K562 (cell line): ENCODE data around the gene CR2.

ENCODE experiments used
- CXXC5 ChIP-seq: fragments of 250-450 bp; sonication (Bioruptor Pico); IDR thresholded peaks from 2 replicates; pipeline ENCODE4 v1.8.0; 2022; ENCODE audit warnings: inconsistent platforms, mild to moderate bottlenecking, moderate library complexity
- EZH2 ChIP-seq: IDR thresholded peaks from 2 replicates; pipeline ENCODE4 v1.6.1; 2012; ENCODE audit warnings: low read depth, mild to moderate bottlenecking, inconsistent platforms, low read length, borderline replicate concordance
- NCOA4 ChIP-seq: fragments of 450-650 bp; IDR thresholded peaks from 2 replicates; pipeline ENCODE4 v1.6.1; 2018; ENCODE audit warnings: mild to moderate bottlenecking; ENCODE audit not compliant: partially characterized antibody
- NR2C2 ChIP-seq, 2 experiments: fragments of 200-800 bp in 1 of 2; sonication (Bioruptor generic) in 1 of 2; sonication (generic) in 1 of 2; formaldehyde crosslinking in 1 of 2; IDR thresholded peaks; 2 replicates each; pipeline versions ENCODE4 v1.6.1 to v1.8.0; 2016 to 2022; ENCODE audit warnings: mild to moderate bottlenecking in 1 of 2, missing compliant biosample characterization in 1 of 2, missing genetic modification characterization in 1 of 2, missing genetic modification reagents in 1 of 2
- POLR2A ChIP-seq: fragments of 450-650 bp; conservative IDR thresholded peaks from 2 replicates; pipeline ENCODE4 v1.6.1; 2016
- TCF3 ChIP-seq: sonication (generic); formaldehyde crosslinking; IDR thresholded peaks from 2 replicates; pipeline ENCODE4 v1.4.0; 2020; ENCODE audit warnings: mild to moderate bottlenecking, missing genetic modification reagents
- TRIM24 ChIP-seq, 2 experiments: fragments of 450-650 bp; IDR thresholded peaks; 2 replicates each; pipeline ENCODE4 v1.6.1; 2016
- ZNF644 ChIP-seq: fragments of 200-800 bp; sonication (Bioruptor generic); IDR thresholded peaks from 2 replicates; pipeline ENCODE4 v1.6.1; 2016; ENCODE audit warnings: low read depth, missing genetic modification characterization, missing compliant biosample characterization
- TF ChIP-seq, protein P1 (sequence below): fragments of 450-650 bp; formaldehyde crosslinking; IDR thresholded peaks from 2 replicates; pipeline ENCODE4 v1.4.0; 2020; ENCODE audit warnings: mild to moderate bottlenecking, moderate library complexity
- TF ChIP-seq, protein P2 (sequence below), 3 experiments: IDR thresholded peaks in 2 of 3; conservative IDR thresholded peaks in 1 of 3; 2 replicates each; pipeline ENCODE4 v1.5.1; 2011 to 2012; ENCODE audit warnings: low read length in 3 of 3, mild to moderate bottlenecking in 3 of 3, control low read depth in 2 of 3, improper control_type of control experiment in 1 of 3, inconsistent platforms in 1 of 3, low read depth in 1 of 3, mixed read lengths in 1 of 3, moderate library complexity in 1 of 3; ENCODE audit not compliant: insufficient read depth in 2 of 3

DNA sequence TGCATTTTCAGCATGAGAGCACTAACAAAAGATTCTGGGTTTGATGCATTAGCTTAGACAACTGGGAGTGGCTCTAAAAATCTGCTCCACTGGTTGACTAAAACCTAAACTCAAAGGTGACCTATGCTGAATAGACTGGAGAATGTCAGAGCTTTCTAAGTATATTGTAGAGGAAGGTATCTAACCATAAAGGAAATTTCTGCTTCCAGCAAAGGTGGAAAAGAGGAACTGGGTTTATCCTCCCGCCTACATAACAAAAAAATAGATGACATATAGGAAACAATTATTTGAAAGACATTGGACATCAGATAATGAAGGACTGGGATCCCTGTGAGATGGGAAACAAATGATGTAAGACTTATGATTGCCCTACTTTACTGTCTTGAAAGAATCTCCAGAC is 35.8 kb upstream of the CR2 start:
- TF ChIP-seq ZNF644 (tag) (no peak), EZH2 (no peak), NR2C2 (CRISPR knock-in tag; IDR thresholded peaks at IDR 0.05) (no peak), NR2C2 (tag; IDR thresholded peaks at IDR 0.05) (no peak), CXXC5 (no peak), NCOA4 (no peak), TCF3 (no peak), POLR2A (no peak), TRIM24 (IDR thresholded peaks at IDR 0.05) (no peak)
- TF ChIP-seq, protein P1, sequence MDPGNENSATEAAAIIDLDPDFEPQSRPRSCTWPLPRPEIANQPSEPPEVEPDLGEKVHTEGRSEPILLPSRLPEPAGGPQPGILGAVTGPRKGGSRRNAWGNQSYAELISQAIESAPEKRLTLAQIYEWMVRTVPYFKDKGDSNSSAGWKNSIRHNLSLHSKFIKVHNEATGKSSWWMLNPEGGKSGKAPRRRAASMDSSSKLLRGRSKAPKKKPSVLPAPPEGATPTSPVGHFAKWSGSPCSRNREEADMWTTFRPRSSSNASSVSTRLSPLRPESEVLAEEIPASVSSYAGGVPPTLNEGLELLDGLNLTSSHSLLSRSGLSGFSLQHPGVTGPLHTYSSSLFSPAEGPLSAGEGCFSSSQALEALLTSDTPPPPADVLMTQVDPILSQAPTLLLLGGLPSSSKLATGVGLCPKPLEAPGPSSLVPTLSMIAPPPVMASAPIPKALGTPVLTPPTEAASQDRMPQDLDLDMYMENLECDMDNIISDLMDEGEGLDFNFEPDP, result no peak
- TF ChIP-seq, protein P2, sequence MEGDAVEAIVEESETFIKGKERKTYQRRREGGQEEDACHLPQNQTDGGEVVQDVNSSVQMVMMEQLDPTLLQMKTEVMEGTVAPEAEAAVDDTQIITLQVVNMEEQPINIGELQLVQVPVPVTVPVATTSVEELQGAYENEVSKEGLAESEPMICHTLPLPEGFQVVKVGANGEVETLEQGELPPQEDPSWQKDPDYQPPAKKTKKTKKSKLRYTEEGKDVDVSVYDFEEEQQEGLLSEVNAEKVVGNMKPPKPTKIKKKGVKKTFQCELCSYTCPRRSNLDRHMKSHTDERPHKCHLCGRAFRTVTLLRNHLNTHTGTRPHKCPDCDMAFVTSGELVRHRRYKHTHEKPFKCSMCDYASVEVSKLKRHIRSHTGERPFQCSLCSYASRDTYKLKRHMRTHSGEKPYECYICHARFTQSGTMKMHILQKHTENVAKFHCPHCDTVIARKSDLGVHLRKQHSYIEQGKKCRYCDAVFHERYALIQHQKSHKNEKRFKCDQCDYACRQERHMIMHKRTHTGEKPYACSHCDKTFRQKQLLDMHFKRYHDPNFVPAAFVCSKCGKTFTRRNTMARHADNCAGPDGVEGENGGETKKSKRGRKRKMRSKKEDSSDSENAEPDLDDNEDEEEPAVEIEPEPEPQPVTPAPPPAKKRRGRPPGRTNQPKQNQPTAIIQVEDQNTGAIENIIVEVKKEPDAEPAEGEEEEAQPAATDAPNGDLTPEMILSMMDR (IDR thresholded peaks at IDR 0.05 in 2 of 3, conservative IDR thresholded peaks at IDR 0.05 in 1 of 3; ENCODE audit: insufficient read depth in 2 of 3, low read depth in 1 of 3, low read length in 3 of 3), result no peak
